CD14-positive monocyte (primary cell): Measurements from ENCODE around the gene KLHL6. TPM values are rescaled to one million over a fixed set of nuclear protein-coding genes. Genes with fewer than 3 reads are reported as not detected.

Source experiments
- DNase-seq, 3 donors: peaks; one replicate each; pipeline ENCODE4 v3.0.0-alpha.2; 2011 to 2022
- H2AFZ ChIP-seq: 2 replicates; pipeline ENCODE4 v1.6.0; 2012; ENCODE audit warnings: mild to moderate bottlenecking, low read depth, low read length, inconsistent platforms; ENCODE audit not compliant: insufficient read depth, poor library complexity, severe bottlenecking
- H3K27ac ChIP-seq, 2 donors: 1 replicate in 1 of 2; 2 replicates in 1 of 2; pipeline ENCODE4 v1.5.1; 2012 to 2013; ENCODE audit warnings: low read length in 2 of 2, control low read depth in 1 of 2, inconsistent platforms in 1 of 2, low read depth in 1 of 2, mild to moderate bottlenecking in 1 of 2
- H3K27me3 ChIP-seq, 2 donors: one replicate each; pipeline versions ENCODE4 v1.6.0 to v1.6.1; 2011 to 2013; ENCODE audit warnings: low read length in 2 of 2; ENCODE audit not compliant: control insufficient read depth in 2 of 2, insufficient read depth in 2 of 2
- H3K36me3 ChIP-seq, 2 donors: replicated peaks in 1 of 2; 1 replicate in 1 of 2; 2 replicates in 1 of 2; pipeline versions ENCODE4 v1.5.1 to v1.6.1; 2012 to 2013; ENCODE audit warnings: low read length in 2 of 2, control low read depth in 1 of 2, inconsistent platforms in 1 of 2, mild to moderate bottlenecking in 1 of 2; ENCODE audit not compliant: insufficient read depth in 2 of 2, control insufficient read depth in 1 of 2
- H3K4me1 ChIP-seq, 2 donors: 1 replicate in 1 of 2; 2 replicates in 1 of 2; pipeline versions ENCODE4 v1.5.1 to v1.6.1; 2012 to 2013; ENCODE audit warnings: low read length in 2 of 2, control low read depth in 1 of 2, inconsistent platforms in 1 of 2, mild to moderate bottlenecking in 1 of 2, moderate library complexity in 1 of 2; ENCODE audit not compliant: insufficient read depth in 2 of 2, control insufficient read depth in 1 of 2
- H3K4me2 ChIP-seq: replicated peaks from 2 replicates; pipeline ENCODE3; 2012; ENCODE audit warnings: low read length, moderate library complexity, mild to moderate bottlenecking; ENCODE audit not compliant: poor library complexity, severe bottlenecking; ENCODE audit errors: extremely low read depth
- H3K4me3 ChIP-seq, 3 experiments: fragments of 200-600 bp in 1 of 3; sonication (generic) in 1 of 3; replicated peaks in 1 of 3; 1 replicate in 2 of 3; 2 replicates in 1 of 3; pipeline ENCODE4 v1.5.1; 2011 to 2013; ENCODE audit warnings: low read length in 3 of 3, mild to moderate bottlenecking in 3 of 3, control low read depth in 2 of 3, low read depth in 2 of 3, inconsistent platforms in 1 of 3, moderate library complexity in 1 of 3
- H3K79me2 ChIP-seq: 2 replicates; pipeline ENCODE4 v1.6.0; 2012; ENCODE audit warnings: mild to moderate bottlenecking, control low read depth, inconsistent platforms, low read length, moderate library complexity; ENCODE audit not compliant: insufficient read depth
- H3K9ac ChIP-seq: 2 replicates; pipeline ENCODE4 v1.6.0; 2017; ENCODE audit warnings: low read length, mild to moderate bottlenecking; ENCODE audit not compliant: insufficient read depth, poor library complexity, severe bottlenecking
- H3K9me3 ChIP-seq, 2 donors: replicated peaks in 1 of 2; 1 replicate in 1 of 2; 2 replicates in 1 of 2; pipeline versions ENCODE4 v1.5.1 to v1.6.1; 2012 to 2013; ENCODE audit warnings: low read length in 2 of 2, control low read depth in 1 of 2; ENCODE audit not compliant: control insufficient read depth in 1 of 2, insufficient read depth in 1 of 2
- H4K20me1 ChIP-seq: 2 replicates; pipeline ENCODE4 v1.6.0; 2012; ENCODE audit warnings: mild to moderate bottlenecking, low read length, control low read depth, moderate library complexity; ENCODE audit not compliant: insufficient read depth
- H3K27ac Mint-ChIP-seq, 7 donors: one replicate each; pipeline ENCODE4 v1.8.0; 2020; ENCODE audit warnings: mild to moderate bottlenecking in 7 of 7, mixed read lengths in 7 of 7, moderate library complexity in 6 of 7, inconsistent platforms in 2 of 7
- H3K27me3 Mint-ChIP-seq, 3 donors: one replicate each; pipeline ENCODE4 v1.8.0; 2021 to 2022; ENCODE audit warnings: low read depth in 3 of 3, mild to moderate bottlenecking in 3 of 3, mixed read lengths in 3 of 3, moderate library complexity in 3 of 3, inconsistent platforms in 1 of 3
- H3K36me3 Mint-ChIP-seq, 2 donors: one replicate each; pipeline ENCODE4 v1.8.0; 2020; ENCODE audit warnings: mixed read lengths in 2 of 2, inconsistent platforms in 1 of 2, mild to moderate bottlenecking in 1 of 2
- H3K4me1 Mint-ChIP-seq: one replicate; pipeline ENCODE4 v1.8.0; 2020; ENCODE audit warnings: mild to moderate bottlenecking, mixed read lengths
- H3K4me3 Mint-ChIP-seq, 2 donors: one replicate each; pipeline ENCODE4 v1.8.0; 2020; ENCODE audit warnings: mild to moderate bottlenecking in 2 of 2, mixed read lengths in 2 of 2, moderate library complexity in 1 of 2
- H3K9me3 Mint-ChIP-seq, 7 donors: one replicate each; pipeline ENCODE4 v1.8.0; 2020 to 2022; ENCODE audit warnings: mixed read lengths in 7 of 7, mild to moderate bottlenecking in 6 of 7, moderate library complexity in 6 of 7, inconsistent platforms in 2 of 7
- WGBS: methylation state at CpG from one replicate; pipeline ENCODE4 v1.1.5; 2013; ENCODE audit warnings: missing lambda C conversion rate; ENCODE audit not compliant: insufficient coverage; 5-methylcytosine and 5-hydroxymethylcytosine counted together
- intact Hi-C, 2 donors: fragments of 100-400 bp; cut with micrococcal nuclease; formaldehyde crosslinking; loops; one replicate each; pipeline versions ENCODE4 v1.15.0 to v1.15.1; 2023
- polyA plus RNA-seq, 3 donors: library from polyadenylated mRNA; depleted of rRNA in 1 of 3; unstranded in 2 of 3; stranded (reverse) in 1 of 3; fragments of 300-500 nt in 2 of 3; fragments of >200 nt in 1 of 3; fragmentation: Illumina TruSeq in 2 of 3; gene quantifications; 1 replicate in 2 of 3; 2 replicates in 1 of 3; pipeline ENCODE4 v1.2.3, GENCODE V29; 2012 to 2021
- TF ChIP-seq, protein P1 (sequence below): fragments of 200-600 bp; IDR thresholded peaks from one replicate; pipeline ENCODE4 v1.8.0; 2022; ENCODE audit warnings: antibody characterized with exemption, mild to moderate bottlenecking

KLHL6 gene
- polyA plus RNA-seq, 3 donors = 5.7 to 15.2 (median 10.6) TPM

DNA sequence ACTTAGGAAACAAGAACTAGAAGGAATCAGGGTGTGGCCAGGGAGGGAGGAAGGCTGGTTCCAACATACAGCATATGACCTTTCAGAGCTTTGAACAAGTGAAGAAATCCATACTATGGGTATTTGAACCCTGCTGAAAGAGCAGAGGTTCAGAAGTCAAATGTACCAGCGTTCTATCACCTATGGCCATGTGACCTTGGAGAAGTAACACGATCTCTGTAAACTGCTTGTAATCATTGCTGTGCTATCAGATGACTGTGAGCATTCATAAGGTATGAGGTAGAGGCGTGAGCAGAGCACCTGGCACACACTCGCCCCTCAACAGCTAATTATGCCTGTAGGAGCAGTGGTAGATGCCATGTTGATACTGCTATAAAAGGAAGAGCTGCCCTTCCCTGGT, 55.2 kb downstream of the KLHL6 start:
- H3K27me3 ChIP-seq = no peaks in the 10 kb centered on the region
- H3K27ac Mint-ChIP-seq = peak overlapping the region in 1 of 7 donors; percentile 51
- no peak overlapping the region for H3K27ac ChIP-seq
- no peak overlapping the region for H2AFZ ChIP-seq
- H3K4me1 ChIP-seq = no peaks in the 10 kb centered on the region
- H3K4me1 Mint-ChIP-seq = no peaks in the 10 kb centered on the region
- no peak overlapping the region for H3K9ac ChIP-seq
- no peaks in the 10 kb centered on the region for H3K9me3 Mint-ChIP-seq
- 100% methylated on average over 4 of the region's 4 CpGs for WGBS
- H3K79me2 ChIP-seq = peaks cover 5% of the 10 kb centered on the region
- no peaks in the 10 kb centered on the region for H3K9me3 ChIP-seq
- no peak overlapping the region for H3K4me3 ChIP-seq
- TF ChIP-seq, protein P1, sequence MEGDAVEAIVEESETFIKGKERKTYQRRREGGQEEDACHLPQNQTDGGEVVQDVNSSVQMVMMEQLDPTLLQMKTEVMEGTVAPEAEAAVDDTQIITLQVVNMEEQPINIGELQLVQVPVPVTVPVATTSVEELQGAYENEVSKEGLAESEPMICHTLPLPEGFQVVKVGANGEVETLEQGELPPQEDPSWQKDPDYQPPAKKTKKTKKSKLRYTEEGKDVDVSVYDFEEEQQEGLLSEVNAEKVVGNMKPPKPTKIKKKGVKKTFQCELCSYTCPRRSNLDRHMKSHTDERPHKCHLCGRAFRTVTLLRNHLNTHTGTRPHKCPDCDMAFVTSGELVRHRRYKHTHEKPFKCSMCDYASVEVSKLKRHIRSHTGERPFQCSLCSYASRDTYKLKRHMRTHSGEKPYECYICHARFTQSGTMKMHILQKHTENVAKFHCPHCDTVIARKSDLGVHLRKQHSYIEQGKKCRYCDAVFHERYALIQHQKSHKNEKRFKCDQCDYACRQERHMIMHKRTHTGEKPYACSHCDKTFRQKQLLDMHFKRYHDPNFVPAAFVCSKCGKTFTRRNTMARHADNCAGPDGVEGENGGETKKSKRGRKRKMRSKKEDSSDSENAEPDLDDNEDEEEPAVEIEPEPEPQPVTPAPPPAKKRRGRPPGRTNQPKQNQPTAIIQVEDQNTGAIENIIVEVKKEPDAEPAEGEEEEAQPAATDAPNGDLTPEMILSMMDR = no peak
- no peak overlapping the region for H3K4me2 ChIP-seq
- intact Hi-C loops = no loop called here
- peaks cover 79 to 86% of the 10 kb centered on the region in 2 donors for H3K36me3 Mint-ChIP-seq
- H4K20me1 ChIP-seq = peaks cover 14% of the 10 kb centered on the region
- no peaks in the 10 kb centered on the region for H3K27me3 Mint-ChIP-seq
- H3K4me3 Mint-ChIP-seq = no peak overlapping the region
- no peak for DNase-seq
- peaks cover 61 to 89% of the 10 kb centered on the region in 2 donors for H3K36me3 ChIP-seq

DNA sequence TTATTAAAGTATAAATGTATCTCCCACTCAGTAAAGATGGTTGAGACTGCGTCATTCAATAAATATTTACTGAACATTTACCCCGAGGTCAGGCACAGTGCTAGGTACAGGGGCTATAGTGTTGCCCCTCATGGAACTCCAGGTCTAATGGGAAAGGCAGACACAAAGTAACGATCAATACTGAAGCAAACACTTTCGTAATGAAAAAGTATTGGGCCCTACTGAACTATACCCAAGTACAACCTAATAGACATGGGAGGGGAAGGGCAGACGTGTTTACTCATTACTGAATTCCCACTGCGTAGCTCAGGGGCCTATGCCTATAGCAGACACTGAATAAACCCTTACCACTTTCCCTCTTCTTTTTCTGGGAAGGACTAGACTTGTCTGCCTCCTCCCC, 56.9 kb downstream of the KLHL6 start:
- no peak overlapping the region for H3K27ac ChIP-seq
- DNase-seq = no peak
- H3K36me3 ChIP-seq = peaks cover 65 to 89% of the 10 kb centered on the region in 2 donors
- Mint-ChIP-seq H3K27ac (peak overlapping the region in 2 of 7 donors; percentile 21 to 68), H3K36me3 (peaks cover 72 to 88% of the 10 kb centered on the region in 2 donors), H3K9me3 (no peaks in the 10 kb centered on the region), H3K4me3 (no peak overlapping the region), H3K27me3 (no peaks in the 10 kb centered on the region), H3K4me1 (no peaks in the 10 kb centered on the region)
- H3K9ac ChIP-seq = no peak overlapping the region
- intact Hi-C loops = no loop called here
- H3K79me2 ChIP-seq = no peaks in the 10 kb centered on the region
- no peak overlapping the region for H3K4me2 ChIP-seq
- no peak overlapping the region for H3K4me3 ChIP-seq
- no peaks in the 10 kb centered on the region for H3K9me3 ChIP-seq
- H2AFZ ChIP-seq = no peak overlapping the region
- no peaks in the 10 kb centered on the region for H3K27me3 ChIP-seq
- WGBS = 86% methylated on average over 1 of the region's 6 CpGs
- TF ChIP-seq, protein P1 = no peak
- no peaks in the 10 kb centered on the region for H3K4me1 ChIP-seq
- peaks cover 10% of the 10 kb centered on the region for H4K20me1 ChIP-seq
